Measurements from ENCODE around the gene COX6A1. TPM values are rescaled to one million over a fixed set of nuclear protein-coding genes. Genes with fewer than 3 reads are reported as not detected.

Gene COX6A1
- total RNA-seq, 2 donors from 2014 or later: 182 to 201 TPM

- intact Hi-C loops (cut with DNase I): no loop called here
- DNase-seq (no peak), ATAC-seq (no peak)
Observed at GRCh38 chr12:120462099-120462640, 24.3 kb downstream of the COX6A1 start.

GRCh38 chr12:120463712-120464111 is 25.8 kb downstream of the COX6A1 start:
- no peak for DNase-seq
- intact Hi-C loops (cut with DNase I): no loop called here
- ATAC-seq: no peak

GRCh38 chr12:120465756-120466155 is 27.8 kb downstream of the COX6A1 start:
- no peak for DNase-seq
- no peak for ATAC-seq
- intact Hi-C loops (cut with DNase I): no loop called here

GRCh38 chr12:120466560-120467315 is 28.8 kb downstream of the COX6A1 start:
- no peak for ATAC-seq
- intact Hi-C loops (cut with DNase I): no loop called here
- no peak for DNase-seq

GRCh38 chr12:120467439-120467838 is 29.5 kb downstream of the COX6A1 start:
- ATAC-seq: no peak
- intact Hi-C loops (cut with DNase I): no loop called here
- no peak for DNase-seq

GRCh38 chr12:120468325-120468820 is 30.5 kb downstream of the COX6A1 start:
- ATAC-seq: peak; percentile 6 to 12
- peak; percentile 31 for DNase-seq
- intact Hi-C loops (cut with DNase I): no loop called here

GRCh38 chr12:120468821-120469449 is 31.0 kb downstream of the COX6A1 start:
- DNase-seq: peak; percentile 41
- peak; percentile 44 to 63 for ATAC-seq
- intact Hi-C loops (cut with DNase I): no loop called here

GRCh38 chr12:120469450-120470149 is 31.7 kb downstream of the COX6A1 start, which contains the start of gene SRSF9:
Gene SRSF9, minus strand, starts transcription at chr12:120469748. Its CDS starts 139 bp downstream, at chr12:120469609.
- intact Hi-C loops (cut with DNase I): no loop called here
- DNase-seq (peak; percentile 97), ATAC-seq (peak; percentile 95)

GRCh38 chr12:120470150-120470784 is 32.4 kb downstream of the COX6A1 start:
- intact Hi-C loops (cut with DNase I): no loop called here
- DNase-seq (no peak), ATAC-seq (peak; percentile 17 to 35)

- ATAC-seq (no peak), DNase-seq (no peak)
- intact Hi-C loops (cut with DNase I): no loop called here
Observed at GRCh38 chr12:120472521-120472920, 34.6 kb downstream of the COX6A1 start.

GRCh38 chr12:120473807-120474615 is 36.1 kb downstream of the COX6A1 start:
- ATAC-seq: no peak
- intact Hi-C loops (cut with DNase I): no loop called here
- no peak for DNase-seq

- DNase-seq (peak; percentile 34), ATAC-seq (peak in 1 of 2 donors; percentile 63)
- intact Hi-C loops (cut with DNase I): no loop called here
Observed at GRCh38 chr12:120474616-120474960, 36.7 kb downstream of the COX6A1 start.

GRCh38 chr12:120475643-120476042 is 37.7 kb downstream of the COX6A1 start:
- DNase-seq (no peak), ATAC-seq (no peak)
- intact Hi-C loops (cut with DNase I): no loop called here

- no peak for ATAC-seq
- no peak for DNase-seq
- intact Hi-C loops (cut with DNase I): no loop called here
Observed at GRCh38 chr12:120479458-120479857, 41.5 kb downstream of the COX6A1 start.

GRCh38 chr12:120480211-120480610 is 42.3 kb downstream of the COX6A1 start:
- DNase-seq (no peak), ATAC-seq (no peak)
- intact Hi-C loops (cut with DNase I): no loop called here

- intact Hi-C loops (cut with DNase I): no loop called here
- no peak for ATAC-seq
- DNase-seq: no peak
Observed at GRCh38 chr12:120481022-120481767, 43.3 kb downstream of the COX6A1 start.

GRCh38 chr12:120483621-120484020 is 45.7 kb downstream of the COX6A1 start:
- intact Hi-C loops (cut with DNase I): no loop called here
- ATAC-seq: no peak
- no peak for DNase-seq
